NT2/D1 (cell line): ENCODE data around the gene FITM2.
A peak's percentile ranks its signal among the peaks of the same experiment; 100 is the strongest.

Experiments
- DNase-seq: peaks from one replicate; pipeline ENCODE4 v3.0.0-alpha.2; 2011; ENCODE audit warnings: low read depth, low spot score
- H3K27me3 ChIP-seq: 2 replicates; pipeline ENCODE4 v1.6.0; 2011; ENCODE audit warnings: mild to moderate bottlenecking; ENCODE audit not compliant: insufficient read length, insufficient read depth
- H3K36me3 ChIP-seq: 2 replicates; pipeline ENCODE4 v1.6.1; 2011; ENCODE audit warnings: mild to moderate bottlenecking, low read length, mixed read lengths; ENCODE audit not compliant: insufficient read depth, insufficient read length
- H3K4me1 ChIP-seq: 2 replicates; pipeline ENCODE4 v1.5.1; 2011; ENCODE audit not compliant: insufficient read depth, insufficient read length
- H3K4me3 ChIP-seq: 2 replicates; pipeline ENCODE4 v1.5.1; 2011; ENCODE audit warnings: low read depth; ENCODE audit not compliant: insufficient read length
- H3K9ac ChIP-seq: 2 replicates; pipeline ENCODE4 v1.6.0; 2011; ENCODE audit warnings: low read depth; ENCODE audit not compliant: insufficient read length
- H3K9me3 ChIP-seq: 2 replicates; pipeline ENCODE4 v1.5.1; 2011; ENCODE audit warnings: mild to moderate bottlenecking, low read length; ENCODE audit not compliant: insufficient read depth
- SUZ12 ChIP-seq: IDR thresholded peaks from 2 replicates; pipeline ENCODE4 v1.6.1; 2011; ENCODE audit not compliant: insufficient read length, insufficient read depth; ENCODE audit errors: extremely low read depth
- YY1 ChIP-seq: IDR thresholded peaks from 2 replicates; pipeline ENCODE4 v1.6.1; 2011; ENCODE audit not compliant: insufficient read length, insufficient read depth
- ZNF274 ChIP-seq: IDR thresholded peaks from 2 replicates; pipeline ENCODE4 v1.6.1; 2011; ENCODE audit warnings: mild to moderate bottlenecking, low read depth, low read length

FITM2 gene

DNA sequence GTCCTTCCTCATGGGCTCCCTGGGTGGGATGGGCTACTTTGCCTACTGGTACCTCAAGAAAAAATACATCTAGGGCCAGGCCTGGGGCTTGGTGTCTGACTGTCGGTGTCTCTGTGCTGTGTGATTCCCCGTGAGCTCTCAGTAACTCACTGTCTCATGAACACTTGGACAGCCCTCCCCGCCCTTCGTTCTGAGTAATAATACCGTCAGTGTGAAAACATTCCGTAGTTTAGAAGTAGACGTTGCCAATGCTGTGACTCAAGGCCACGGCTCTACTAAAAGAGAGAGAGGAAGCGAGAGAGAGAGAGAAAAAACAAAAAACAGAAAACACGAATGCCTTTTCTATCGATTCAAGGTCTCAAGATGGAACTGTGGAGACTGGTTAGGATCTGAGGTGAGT, 31.8 kb downstream of the FITM2 start:
- no peak for TF ChIP-seq SUZ12
- no peak for TF ChIP-seq YY1
- TF ChIP-seq ZNF274: no peak
- no peak for DNase-seq
- Histone ChIP-seq H3K27me3 (no peaks in the 10 kb centered on the region), H3K9me3 (no peaks in the 10 kb centered on the region), H3K36me3 (no peaks in the 10 kb centered on the region), H3K4me3 (no peak overlapping the region), H3K4me1 (no peaks in the 10 kb centered on the region), H3K9ac (no peak overlapping the region)

DNA sequence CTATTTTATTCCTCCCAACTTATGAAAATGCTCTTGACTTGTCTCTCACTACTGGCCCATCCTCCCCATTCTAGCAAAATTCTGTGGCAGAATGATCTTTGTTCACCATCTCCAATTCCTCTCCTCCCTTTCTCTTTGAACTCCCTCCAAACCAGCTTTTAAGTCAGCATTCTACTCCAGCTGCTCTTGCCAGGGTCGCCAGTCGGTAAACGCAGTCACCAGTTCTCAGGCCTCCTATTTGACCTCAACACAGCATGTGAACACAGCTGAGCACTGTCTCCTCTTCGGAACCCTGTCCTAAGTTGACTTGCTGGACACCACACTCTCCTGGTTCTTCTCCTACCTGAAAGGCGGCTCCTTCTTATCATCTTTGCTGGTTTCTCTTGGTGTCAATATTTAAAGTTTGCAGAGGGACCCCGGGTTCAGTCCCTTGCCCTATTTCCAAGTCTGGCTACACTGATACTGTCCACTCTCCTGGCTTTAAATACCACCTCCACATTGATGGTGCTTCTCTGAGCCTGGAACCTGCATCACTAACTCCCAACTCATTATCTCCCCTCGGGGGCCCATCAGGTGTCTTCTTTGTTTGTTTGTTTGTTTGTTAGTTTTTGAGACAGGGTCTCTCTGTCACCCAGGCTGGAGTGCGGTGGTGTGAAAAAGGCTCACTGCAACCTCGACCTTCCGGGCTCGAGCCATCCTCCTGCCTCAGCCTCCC, 36.5 kb downstream of the FITM2 start:
- TF ChIP-seq SUZ12 (no peak), ZNF274 (no peak), YY1 (no peak)

DNA sequence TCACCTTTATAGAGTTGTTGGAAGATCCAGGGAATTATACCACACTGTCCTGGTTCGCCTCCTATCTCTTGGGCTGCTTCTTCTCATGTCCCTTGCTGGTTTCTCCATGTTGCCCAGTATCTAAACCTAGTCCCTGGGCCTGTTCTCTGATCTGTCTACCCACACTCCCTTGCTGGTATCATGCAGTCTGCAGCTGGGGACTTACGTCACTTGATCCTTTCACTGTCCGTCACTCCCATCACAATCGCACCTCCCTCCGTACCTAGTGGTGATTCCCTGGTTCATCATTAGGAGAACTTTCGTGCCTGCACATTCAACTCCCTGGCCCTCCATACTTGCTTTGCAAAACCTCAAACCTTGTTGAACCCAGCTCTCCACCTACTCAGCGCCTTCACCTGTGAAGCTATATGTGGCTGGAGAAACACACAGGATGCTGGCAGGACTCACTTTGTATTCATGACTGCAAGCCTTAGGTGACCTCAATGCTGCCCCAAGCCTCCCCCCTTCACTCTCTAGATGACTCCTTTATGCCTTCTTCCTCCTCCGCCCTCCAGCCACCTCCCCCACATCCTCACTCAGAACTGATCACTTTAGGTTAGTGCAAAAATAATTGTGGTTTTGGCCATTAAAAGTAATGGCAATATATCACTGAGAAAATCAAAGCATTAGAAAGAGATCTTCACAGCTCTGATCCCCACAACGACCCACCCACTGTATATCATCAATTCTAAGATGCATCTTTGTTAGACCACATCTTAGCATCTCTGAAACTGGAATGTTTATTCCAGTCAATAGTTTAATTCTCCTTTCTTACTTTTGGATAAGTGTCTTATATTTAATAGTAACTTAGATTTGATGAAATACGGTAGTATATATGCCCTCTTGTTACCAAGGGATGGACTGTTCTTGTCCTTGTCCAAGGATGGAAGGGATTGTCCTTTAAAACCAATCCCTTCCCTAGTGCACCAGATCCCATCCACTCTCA, 37.5 kb downstream of the FITM2 start:
- no peak for DNase-seq
- H3K4me3 ChIP-seq: no peak overlapping the region
- peaks cover 5% of the 10 kb centered on the region; the same call in 1 of the 2 replicates for H3K9me3 ChIP-seq
- no peaks in the 10 kb centered on the region for H3K27me3 ChIP-seq
- peaks cover 3% of the 10 kb centered on the region for H3K4me1 ChIP-seq
- no peak for TF ChIP-seq ZNF274
- no peak for TF ChIP-seq SUZ12
- TF ChIP-seq YY1: no peak
- H3K36me3 ChIP-seq: no peaks in the 10 kb centered on the region
- H3K9ac ChIP-seq: no peak overlapping the region

More for the DNA sequence above, 36.5 kb downstream of the FITM2 start:
- H3K4me1 ChIP-seq: peaks cover 3% of the 10 kb centered on the region
- no peak for DNase-seq
- H3K4me3 ChIP-seq: no peak overlapping the region
- no peaks in the 10 kb centered on the region for H3K36me3 ChIP-seq
- no peak overlapping the region for H3K9ac ChIP-seq
- no peaks in the 10 kb centered on the region for H3K27me3 ChIP-seq
- no peaks in the 10 kb centered on the region for H3K9me3 ChIP-seq

DNA sequence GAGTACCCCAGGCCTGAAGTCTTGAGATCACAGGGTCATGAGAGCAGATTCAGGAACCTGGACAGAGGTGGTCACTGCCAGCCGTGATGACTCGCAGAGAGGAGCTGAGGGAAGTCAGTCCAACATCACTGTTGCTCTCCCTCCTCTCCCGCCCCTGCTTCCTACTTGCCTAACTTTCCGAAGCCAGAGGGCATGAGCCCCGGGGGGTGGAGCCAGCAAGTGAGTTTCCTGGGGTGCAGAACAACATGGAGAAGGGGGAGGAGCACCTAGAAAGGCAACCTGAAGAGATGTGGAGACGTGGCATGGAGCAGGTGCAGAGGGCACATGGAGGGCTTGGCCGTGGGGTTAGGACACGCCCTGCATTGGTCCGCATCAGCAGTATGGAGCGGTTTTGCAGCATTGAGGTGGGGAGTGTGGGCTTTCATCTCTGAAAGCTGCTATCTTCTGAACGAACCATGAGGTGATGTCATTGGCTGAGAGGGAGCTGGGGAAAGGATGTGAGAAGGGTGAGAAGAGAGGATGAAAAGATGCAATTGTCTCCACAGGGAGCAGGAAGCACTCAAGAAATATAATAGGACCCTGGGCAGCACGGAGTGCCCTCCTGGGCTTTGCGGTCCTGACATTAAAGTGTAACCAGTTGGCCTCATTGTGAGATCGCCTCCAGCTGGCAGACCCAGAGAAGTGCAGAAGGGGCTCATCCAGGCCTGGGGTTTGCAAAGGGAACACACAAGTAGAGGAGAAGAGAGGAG, 38.9 kb downstream of the FITM2 start:
- H3K36me3 ChIP-seq: no peaks in the 10 kb centered on the region
- peak; percentile 18 for DNase-seq
- no peak overlapping the region for H3K4me3 ChIP-seq
- no peak overlapping the region for H3K9ac ChIP-seq
- peaks cover 5% of the 10 kb centered on the region; the same call in 1 of the 2 replicates for H3K9me3 ChIP-seq
- no peak for TF ChIP-seq ZNF274
- no peak for TF ChIP-seq YY1
- TF ChIP-seq SUZ12: no peak
- H3K27me3 ChIP-seq: no peaks in the 10 kb centered on the region
- H3K4me1 ChIP-seq: peaks cover 3% of the 10 kb centered on the region

DNA sequence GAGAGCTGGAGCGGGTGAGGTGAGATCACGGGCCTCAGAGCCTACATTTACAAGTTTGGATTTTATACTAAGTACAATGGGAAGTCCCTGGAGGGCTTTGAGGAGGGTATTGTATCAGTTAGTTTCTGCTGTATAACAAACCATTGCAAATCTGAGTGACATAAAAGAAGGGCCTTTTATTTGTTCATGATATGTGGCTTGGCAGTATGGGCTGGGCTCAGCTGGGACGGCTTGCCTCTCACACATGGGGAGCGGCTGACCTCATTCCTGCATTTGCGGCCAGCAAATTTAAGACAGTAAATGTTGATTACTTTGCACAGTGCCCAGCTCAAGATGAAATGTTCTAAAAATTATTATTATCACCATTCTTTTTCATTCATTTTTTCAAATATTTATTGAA, 42.2 kb downstream of the FITM2 start:
- H3K27me3 ChIP-seq: no peaks in the 10 kb centered on the region
- TF ChIP-seq YY1 (no peak), SUZ12 (no peak), ZNF274 (no peak)
- no peak overlapping the region for H3K4me3 ChIP-seq
- H3K4me1 ChIP-seq: peaks cover 5% of the 10 kb centered on the region
- no peaks in the 10 kb centered on the region for H3K36me3 ChIP-seq
- no peak overlapping the region for H3K9ac ChIP-seq
- no peak for DNase-seq
- peaks cover 5% of the 10 kb centered on the region; the same call in 1 of the 2 replicates for H3K9me3 ChIP-seq

DNA sequence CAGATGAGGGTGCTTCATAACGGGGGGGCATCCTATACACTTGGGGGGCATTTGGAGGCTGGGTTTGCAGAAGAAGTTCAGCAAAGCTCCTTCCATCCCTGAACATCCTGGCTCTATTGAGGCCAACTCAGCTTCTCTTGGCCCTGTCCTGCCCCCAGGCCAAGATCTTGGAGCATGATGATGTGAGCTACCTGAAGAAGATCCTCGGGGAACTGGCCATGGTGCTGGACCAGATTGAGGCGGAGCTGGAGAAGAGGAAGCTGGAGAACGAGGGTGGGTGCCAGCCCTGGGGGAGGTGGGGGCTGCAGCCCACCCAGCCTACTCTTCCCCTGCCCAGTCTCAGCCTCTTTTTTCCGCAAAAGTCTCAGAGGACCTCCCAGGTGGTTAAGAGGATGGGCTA, 46.7 kb downstream of the FITM2 start:
- TF ChIP-seq YY1: no peak
- TF ChIP-seq ZNF274: no peak
- TF ChIP-seq SUZ12: no peak
- Histone ChIP-seq H3K27me3 (no peaks in the 10 kb centered on the region), H3K4me1 (peaks cover 2% of the 10 kb centered on the region), H3K9ac (no peak overlapping the region), H3K36me3 (no peaks in the 10 kb centered on the region), H3K4me3 (no peak overlapping the region), H3K9me3 (peaks cover 5% of the 10 kb centered on the region; the same call in 1 of the 2 replicates)
- no peak for DNase-seq
